IMR-90 (cell line): ENCODE measurements around the gene INO80D. TPM values are rescaled to one million over a fixed set of nuclear protein-coding genes. Genes with fewer than 3 reads are reported as not detected.

Source experiments
- ATAC-seq: fragments of 200-7000 bp; cut with Tn5 transposase; 2 replicates; pipeline ENCODE4 v1.9.1; 2020; ENCODE audit warnings: low read depth, mild to moderate bottlenecking, moderate library complexity
- BruUV-seq: library from RNA; stranded (reverse); fragments of 400-500 nt; replicated peaks from 2 replicates; lab custom pipeline; 2021; lab: Mats Ljungman, UMichigan
- CTCF ChIA-PET: fragments of 300-600 bp; formaldehyde crosslinking; extraction: SDS; loops from one replicate; lab custom pipeline; 2021; ENCODE audit warnings: antibody characterized with exemption; lab: Yijun Ruan, JAX
- POLR2A ChIA-PET: fragments of 300-600 bp; sonication (Branson Sonifier 250); formaldehyde crosslinking; loops from one replicate; lab custom pipeline; 2022; ENCODE audit warnings: antibody characterized with exemption; ENCODE audit not compliant: unreplicated experiment; lab: Charles Lee
- DNase-seq: peaks from one replicate; pipeline ENCODE4 v3.0.0; 2013
- H2AFZ ChIP-seq: replicated peaks from 2 replicates; pipeline ENCODE3; 2013; ENCODE audit warnings: low read length, mild to moderate bottlenecking; ENCODE audit not compliant: poor library complexity
- H2AK5ac ChIP-seq: 2 replicates; pipeline ENCODE4 v1.6.1; 2013; ENCODE audit warnings: low read depth, low read length, inconsistent platforms
- H2AK9ac ChIP-seq: replicated peaks from 2 replicates; pipeline ENCODE3; 2013; ENCODE audit warnings: mild to moderate bottlenecking, low read depth, low read length, moderate library complexity; ENCODE audit not compliant: poor library complexity
- H2BK120ac ChIP-seq: 2 replicates; pipeline ENCODE4 v1.6.1; 2013; ENCODE audit warnings: low read depth, low read length, inconsistent platforms
- H2BK15ac ChIP-seq: 3 replicates; pipeline ENCODE4 v1.6.1; 2013; ENCODE audit warnings: low read depth, low read length, inconsistent platforms
- H2BK20ac ChIP-seq: 2 replicates; pipeline ENCODE4 v1.6.1; 2013; ENCODE audit warnings: low read depth, mild to moderate bottlenecking, inconsistent platforms, low read length, moderate library complexity
- H2BK5ac ChIP-seq: 2 replicates; pipeline ENCODE4 v1.6.1; 2013; ENCODE audit warnings: mild to moderate bottlenecking, low read depth, low read length, inconsistent platforms; ENCODE audit not compliant: poor library complexity, severe bottlenecking
- H3K14ac ChIP-seq: replicated peaks from 2 replicates; pipeline ENCODE4 v1.6.1; 2013; ENCODE audit warnings: low read depth, low read length, inconsistent platforms
- H3K18ac ChIP-seq: 2 replicates; pipeline ENCODE4 v1.6.1; 2013; ENCODE audit warnings: low read depth, low read length, control low read depth
- H3K23ac ChIP-seq: 2 replicates; pipeline ENCODE4 v1.6.1; 2013; ENCODE audit warnings: low read depth, low read length, inconsistent platforms
- H3K27ac ChIP-seq: 2 replicates; pipeline ENCODE4 v1.5.1; 2013; ENCODE audit warnings: mild to moderate bottlenecking, control low read depth, low read length; ENCODE audit not compliant: insufficient read depth
- H3K27me3 ChIP-seq: 2 replicates; pipeline ENCODE4 v1.6.1; 2013; ENCODE audit warnings: low read length; ENCODE audit not compliant: control insufficient read depth, insufficient read depth
- H3K36me3 ChIP-seq: 2 replicates; pipeline ENCODE4 v1.6.1; 2013; ENCODE audit warnings: low read length, mixed read lengths; ENCODE audit not compliant: control insufficient read depth, insufficient read depth
- H3K4ac ChIP-seq: 2 replicates; pipeline ENCODE4 v1.6.1; 2013; ENCODE audit warnings: low read depth, low read length, inconsistent platforms
- H3K4me1 ChIP-seq: 2 replicates; pipeline ENCODE4 v1.6.1; 2013; ENCODE audit warnings: low read length, mixed read lengths; ENCODE audit not compliant: control insufficient read depth, insufficient read depth
- H3K4me2 ChIP-seq: 2 replicates; pipeline ENCODE4 v1.6.1; 2013; ENCODE audit warnings: low read depth, mild to moderate bottlenecking, control low read depth, low read length, moderate library complexity
- H3K4me3 ChIP-seq: 2 replicates; pipeline ENCODE4 v1.5.1; 2013; ENCODE audit warnings: low read depth, mild to moderate bottlenecking, control low read depth, low read length, moderate library complexity; ENCODE audit not compliant: insufficient read depth
- H3K56ac ChIP-seq: 2 replicates; pipeline ENCODE4 v1.6.1; 2013; ENCODE audit warnings: low read length, inconsistent platforms; ENCODE audit not compliant: insufficient read depth; ENCODE audit errors: extremely low read depth
- H3K79me1 ChIP-seq, 2 experiments: 2 replicates each; pipeline ENCODE4 v1.6.1; 2013; ENCODE audit warnings: low read length in 2 of 2, inconsistent platforms in 1 of 2, low read depth in 1 of 2
- H3K9ac ChIP-seq: 2 replicates; pipeline ENCODE4 v1.6.1; 2013; ENCODE audit warnings: low read depth, low read length, control low read depth
- H3K9me1 ChIP-seq: 2 replicates; pipeline ENCODE4 v1.6.1; 2013; ENCODE audit warnings: low read length, inconsistent platforms; ENCODE audit not compliant: insufficient read depth
- H3K9me3 ChIP-seq: 2 replicates; pipeline ENCODE4 v1.6.1; 2013; ENCODE audit warnings: low read length; ENCODE audit not compliant: control insufficient read depth, insufficient read depth
- H4K20me1 ChIP-seq: 2 replicates; pipeline ENCODE4 v1.6.1; 2013; ENCODE audit warnings: low read length, inconsistent platforms; ENCODE audit not compliant: insufficient read depth
- H4K5ac ChIP-seq: 2 replicates; pipeline ENCODE4 v1.6.1; 2013; ENCODE audit warnings: mild to moderate bottlenecking, low read depth, low read length, control low read depth
- H4K8ac ChIP-seq, 2 experiments: 2 replicates each; pipeline ENCODE4 v1.6.1; 2013; ENCODE audit warnings: low read depth in 2 of 2, low read length in 2 of 2, control low read depth in 1 of 2, inconsistent platforms in 1 of 2
- H4K91ac ChIP-seq: 2 replicates; pipeline ENCODE4 v1.6.1; 2013; ENCODE audit warnings: low read depth, low read length, inconsistent platforms; ENCODE audit not compliant: insufficient read depth
- BHLHE40 ChIP-seq: fragments of 150-350 bp; IDR thresholded peaks from 2 replicates; pipeline ENCODE4 v1.6.1; 2016; ENCODE audit warnings: mild to moderate bottlenecking, low read depth, low read length
- CEBPB ChIP-seq: IDR thresholded peaks from 2 replicates; pipeline ENCODE4 v1.6.1; 2012; ENCODE audit warnings: low read depth, low read length, improper control_type of control experiment
- CHD1 ChIP-seq: IDR thresholded peaks from 2 replicates; pipeline ENCODE4 v1.6.1; 2012; ENCODE audit warnings: low read depth, low read length, improper control_type of control experiment
- FOS ChIP-seq: fragments of 150-350 bp; IDR thresholded peaks from 2 replicates; pipeline ENCODE4 v1.6.1; 2016; ENCODE audit warnings: low read depth, low read length
- MAFK ChIP-seq: IDR thresholded peaks from 2 replicates; pipeline ENCODE4 v1.6.1; 2012; ENCODE audit warnings: low read depth, low read length, improper control_type of control experiment
- MAZ ChIP-seq: IDR thresholded peaks from 2 replicates; pipeline ENCODE4 v1.6.1; 2012; ENCODE audit warnings: low read depth, mild to moderate bottlenecking, low read length, improper control_type of control experiment, moderate library complexity, borderline replicate concordance
- MXI1 ChIP-seq: IDR thresholded peaks from 2 replicates; pipeline ENCODE4 v1.6.1; 2012; ENCODE audit warnings: low read depth, mild to moderate bottlenecking, low read length, moderate library complexity, borderline replicate concordance
- RAD21 ChIP-seq: IDR thresholded peaks from 2 replicates; pipeline ENCODE4 v1.6.1; 2012; ENCODE audit warnings: low read length, improper control_type of control experiment
- RCOR1 ChIP-seq: IDR thresholded peaks from 2 replicates; pipeline ENCODE4 v1.6.1; 2012; ENCODE audit warnings: mild to moderate bottlenecking, low read length, improper control_type of control experiment; ENCODE audit not compliant: insufficient replicate concordance
- RFX5 ChIP-seq: IDR thresholded peaks from 2 replicates; pipeline ENCODE4 v1.8.0; 2012; ENCODE audit warnings: low read depth, mild to moderate bottlenecking, low read length, moderate library complexity
- SMC3 ChIP-seq: fragments of 150-350 bp; IDR thresholded peaks from 2 replicates; pipeline ENCODE4 v1.6.1; 2016; ENCODE audit warnings: low read depth, mild to moderate bottlenecking, antibody characterized with exemption, low read length, moderate library complexity
- WGBS, 2 experiments: methylation state at CpG; one replicate each; pipeline versions ENCODE4 v1.1.5 to v1.1.7; 2013; ENCODE audit warnings: missing lambda C conversion rate in 2 of 2; ENCODE audit not compliant: insufficient read length in 1 of 2; ENCODE audit errors: extremely low coverage in 2 of 2; 5-methylcytosine and 5-hydroxymethylcytosine counted together
- dilution Hi-C: fragments of 300-500 bp; cut with HindIII; formaldehyde crosslinking; loops from one replicate; pipeline ENCODE4 v1.14.3; 2018; ENCODE audit warnings: low sequenced_read_pairs; ENCODE audit not compliant: unreplicated experiment
- in situ Hi-C: fragments of 300-500 bp; cut with MboI; formaldehyde crosslinking; loops from 3 replicates; pipeline ENCODE4 v1.14.3; 2019; ENCODE audit warnings: low sequenced_read_pairs, inconsistent platforms, mixed read lengths
- intact Hi-C: fragments of 100-400 bp; cut with micrococcal nuclease; formaldehyde crosslinking; loops from 2 replicates; pipeline ENCODE4 v1.10.0; 2022
- polyA plus RNA-seq, 3 experiments: library from polyadenylated mRNA; depleted of rRNA; stranded (reverse); fragments of >200 nt; gene quantifications; 2 replicates each; pipeline ENCODE4 v1.2.3, GENCODE V29; 2012; ENCODE audit warnings: low replicate concordance in 1 of 3
- total RNA-seq: library from RNA; depleted of rRNA; stranded (reverse); fragments of >200 nt; gene quantifications from 2 replicates; pipeline ENCODE4 v1.2.3, GENCODE V29; 2012
- TF ChIP-seq, protein P1 (sequence below): conservative IDR thresholded peaks from 2 replicates; pipeline ENCODE4 v1.5.1; 2012; ENCODE audit warnings: mild to moderate bottlenecking, low read depth, low read length, improper control_type of control experiment

The INO80D gene
- total and polyA plus RNA-seq, 2 of the 4 experiments (the other 2 are of a cell fraction) = 0.79 to 4.5 TPM

DNA sequence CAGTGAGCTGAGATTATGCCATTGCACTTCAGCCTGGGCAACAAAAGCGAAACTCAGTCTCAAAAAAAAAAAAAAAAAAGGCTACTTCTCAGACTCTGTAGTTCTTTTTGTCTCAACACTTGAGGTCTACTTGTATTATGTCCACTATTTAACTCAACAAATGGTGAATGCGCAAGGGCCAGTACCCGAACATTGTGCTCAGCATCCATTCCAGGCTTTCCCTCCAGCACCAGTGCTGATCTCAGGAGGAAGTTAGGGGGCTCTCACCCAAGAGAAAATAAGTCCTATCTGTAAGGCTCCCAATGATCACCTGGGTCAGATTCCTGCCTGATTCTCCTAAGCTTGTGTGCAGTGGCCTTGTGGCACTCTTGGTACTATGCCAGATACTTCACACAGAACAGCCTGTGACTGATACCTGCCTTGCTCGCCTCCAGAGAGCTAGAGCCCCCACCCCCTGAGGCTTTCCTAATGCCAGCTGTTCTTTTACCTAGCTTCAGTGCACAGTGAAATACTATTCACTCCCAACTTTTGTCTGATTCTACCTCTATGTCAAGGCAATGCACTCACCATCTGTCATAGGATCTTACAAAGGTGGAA lies 74.9 kb downstream of the INO80D start:
- Histone ChIP-seq H2BK15ac (no peak overlapping the region), H3K14ac (no peak overlapping the region), H3K9ac (no peak overlapping the region), H3K4me2 (no peak overlapping the region), H4K20me1 (no peaks in the 10 kb centered on the region), H3K4me3 (no peak overlapping the region), H3K9me1 (no peaks in the 10 kb centered on the region), H2AFZ (no peak overlapping the region), H4K91ac (no peak overlapping the region), H2BK20ac (no peak overlapping the region), H3K27ac (no peak overlapping the region), H3K56ac (no peak overlapping the region), H3K9me3 (peaks cover 2% of the 10 kb centered on the region; the same call in 1 of the 2 replicates), H3K4ac (no peak overlapping the region), H3K79me1 (no peaks in the 10 kb centered on the region), H2BK5ac (no peak overlapping the region), H4K8ac (no peak overlapping the region), H3K18ac (no peak overlapping the region), H2AK5ac (no peak overlapping the region), H3K27me3 (no peaks in the 10 kb centered on the region), H3K23ac (no peak overlapping the region), H3K4me1 (no peaks in the 10 kb centered on the region), H3K36me3 (peaks cover 15% of the 10 kb centered on the region), H2BK120ac (no peak overlapping the region), H2AK9ac (no peak overlapping the region), H4K5ac (no peak overlapping the region)
- ATAC-seq (no peak), DNase-seq (no peak)
- BruUV-seq = no TSS peak
- in situ Hi-C loops (no loop called here), dilution Hi-C loops (no loop called here), intact Hi-C loops (no loop called here)
- POLR2A ChIA-PET = no interaction called here
- TF ChIP-seq MAFK = no peak
- no peak for TF ChIP-seq CEBPB
- TF ChIP-seq MAZ = no peak
- TF ChIP-seq BHLHE40 = no peak
- TF ChIP-seq FOS = no peak
- TF ChIP-seq, protein P1, sequence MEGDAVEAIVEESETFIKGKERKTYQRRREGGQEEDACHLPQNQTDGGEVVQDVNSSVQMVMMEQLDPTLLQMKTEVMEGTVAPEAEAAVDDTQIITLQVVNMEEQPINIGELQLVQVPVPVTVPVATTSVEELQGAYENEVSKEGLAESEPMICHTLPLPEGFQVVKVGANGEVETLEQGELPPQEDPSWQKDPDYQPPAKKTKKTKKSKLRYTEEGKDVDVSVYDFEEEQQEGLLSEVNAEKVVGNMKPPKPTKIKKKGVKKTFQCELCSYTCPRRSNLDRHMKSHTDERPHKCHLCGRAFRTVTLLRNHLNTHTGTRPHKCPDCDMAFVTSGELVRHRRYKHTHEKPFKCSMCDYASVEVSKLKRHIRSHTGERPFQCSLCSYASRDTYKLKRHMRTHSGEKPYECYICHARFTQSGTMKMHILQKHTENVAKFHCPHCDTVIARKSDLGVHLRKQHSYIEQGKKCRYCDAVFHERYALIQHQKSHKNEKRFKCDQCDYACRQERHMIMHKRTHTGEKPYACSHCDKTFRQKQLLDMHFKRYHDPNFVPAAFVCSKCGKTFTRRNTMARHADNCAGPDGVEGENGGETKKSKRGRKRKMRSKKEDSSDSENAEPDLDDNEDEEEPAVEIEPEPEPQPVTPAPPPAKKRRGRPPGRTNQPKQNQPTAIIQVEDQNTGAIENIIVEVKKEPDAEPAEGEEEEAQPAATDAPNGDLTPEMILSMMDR = no peak
- no peak for TF ChIP-seq RFX5
- TF ChIP-seq RAD21 = no peak
- TF ChIP-seq MXI1 = no peak
- no peak for TF ChIP-seq CHD1
- TF ChIP-seq SMC3 = no peak
- no peak for TF ChIP-seq RCOR1
- 100% methylated on average over 1 of the region's 4 CpGs; no CpG with 5 or more reads in 1 of the 2 experiments for WGBS, 2 experiments
- CTCF ChIA-PET = interaction anchor here (0.9 kb wide), 1 partner anchor 10 kb away, joined by 3 read pairs; no protein-coding TSS in a partner anchor
